ENCODE data around the gene KCNK16.

KCNK16 gene

GRCh38 chr6:39276379-39276995, 46.0 kb downstream of the KCNK16 start:
- DNase-seq (ENCODE audit: low read depth in 2 of 2): no peak

- no peak for DNase-seq (ENCODE audit: low read depth in 2 of 2)
Measured at GRCh38 chr6:39274903-39275302, 47.6 kb downstream of the KCNK16 start.

GRCh38 chr6:39274471-39274870, 48.0 kb downstream of the KCNK16 start:
- no peak for DNase-seq (ENCODE audit: low read depth in 2 of 2)

GRCh38 chr6:39273406-39273821, 49.1 kb downstream of the KCNK16 start:
- no peak for DNase-seq (ENCODE audit: low read depth in 2 of 2)

- DNase-seq (ENCODE audit: low read depth in 2 of 2): no peak
Measured at GRCh38 chr6:39269961-39270360, 52.5 kb downstream of the KCNK16 start.

- no peak for DNase-seq (ENCODE audit: low read depth in 2 of 2)
Measured at GRCh38 chr6:39268721-39269120, 53.8 kb downstream of the KCNK16 start.

GRCh38 chr6:39268171-39268570, 54.3 kb downstream of the KCNK16 start:
- no peak for DNase-seq (ENCODE audit: low read depth in 2 of 2)

GRCh38 chr6:39266782-39267355, 55.6 kb downstream of the KCNK16 start:
- no peak for DNase-seq (ENCODE audit: low read depth in 2 of 2)

- DNase-seq (ENCODE audit: low read depth in 2 of 2): no peak
Measured at GRCh38 chr6:39266375-39266774, 56.1 kb downstream of the KCNK16 start.
